Body of pancreas (tissue), 4 donors: ENCODE measurements around the gene HDGFL3. TPM values are rescaled to one million over a fixed set of nuclear protein-coding genes. Genes with fewer than 3 reads are reported as not detected.
"Not testable (repeated sequence)": the region's sequence is repeated elsewhere in the genome, so short reads cannot be mapped to it uniquely, and the experiment has no call there.

Experiments
- ATAC-seq: fragments of 150-250 bp; one replicate; pipeline ENCODE4 v1.9.1; 2016
- DNase-seq, 4 donors: peaks; one replicate each; pipeline ENCODE4 v3.0.0-alpha.2; 2019
- H3K27ac ChIP-seq, 4 donors: fragments of 200-600 bp; sonication (generic); 1 replicate in 3 of 4; 2 replicates in 1 of 4; pipeline versions ENCODE4 v1.5.1 to v1.6.1; 2016 to 2019; ENCODE audit warnings: mild to moderate bottlenecking in 1 of 4, mixed read lengths in 1 of 4, moderate library complexity in 1 of 4
- H3K27me3 ChIP-seq, 2 donors: fragments of 200-600 bp; sonication (generic); one replicate each; pipeline ENCODE4 v1.6.0; 2016; ENCODE audit warnings: mild to moderate bottlenecking in 1 of 2
- H3K36me3 ChIP-seq, 2 donors: fragments of 200-600 bp; sonication (generic); replicated peaks in 1 of 2; 2 replicates each; pipeline ENCODE4 v1.5.1; 2016; ENCODE audit warnings: low read depth in 2 of 2; ENCODE audit not compliant: insufficient read depth in 1 of 2
- H3K4me1 ChIP-seq: fragments of 200-600 bp; sonication (generic); one replicate; pipeline ENCODE4 v1.6.0; 2016
- H3K4me3 ChIP-seq, 2 donors: fragments of 200-600 bp; sonication (generic); 1 replicate in 1 of 2; 2 replicates in 1 of 2; pipeline ENCODE4 v1.5.1; 2016 to 2019
- H3K9me3 ChIP-seq, 3 donors: fragments of 200-600 bp; sonication (generic); 1 replicate in 2 of 3; 2 replicates in 1 of 3; pipeline ENCODE4 v1.5.1; 2016
- CTCF ChIP-seq, 7 experiments: fragments of 450-650 bp in 4 of 7; fragments of 200-600 bp in 3 of 7; sonication (generic) in 3 of 7; IDR thresholded peaks; one replicate each; pipeline ENCODE4 v1.5.1; 2016 to 2019; ENCODE audit warnings: antibody characterized with exemption in 7 of 7
- POLR2A ChIP-seq, 3 donors: fragments of 450-650 bp; IDR thresholded peaks; one replicate each; pipeline ENCODE4 v1.6.1; 2016; ENCODE audit warnings: antibody characterized with exemption in 3 of 3, mild to moderate bottlenecking in 2 of 3
- WGBS, 2 donors: methylation state at CpG; one replicate each; pipeline ENCODE4 v1.1.5; 2017; 5-methylcytosine and 5-hydroxymethylcytosine counted together
- intact Hi-C: fragments of 100-400 bp; cut with DNase I; formaldehyde crosslinking; loops from one replicate; pipeline ENCODE4 v1.15.1; 2023
- total RNA-seq, 2 donors: library from RNA; depleted of rRNA; stranded (reverse); fragments of >200 nt; gene quantifications; one replicate each; pipeline ENCODE4 v1.1.0, GENCODE V29; 2016

Gene HDGFL3
- total RNA-seq, 2 donors from 2014 or later = 10.4 to 22.7 TPM

- intact Hi-C loops = no loop called here
- DNase-seq (no peak), ATAC-seq (no peak)
- 53 to 55% methylated on average over 1 of the region's 1 CpG for WGBS, 2 donors
- Histone ChIP-seq H3K4me3 (no peak overlapping the region), H3K36me3 (no peaks in the 10 kb centered on the region), H3K9me3 (no peaks in the 10 kb centered on the region), H3K27me3 (no peaks in the 10 kb centered on the region), H3K4me1 (no peaks in the 10 kb centered on the region), H3K27ac (no peak overlapping the region)
- TF ChIP-seq CTCF (IDR thresholded peaks at IDR 0.05) (no peak), POLR2A (IDR thresholded peaks at IDR 0.05) (no peak)
These were observed 51.7 kb downstream of the HDGFL3 start for GRCh38 chr15:83155942-83156341.

- Histone ChIP-seq H3K4me1 (no peaks in the 10 kb centered on the region), H3K9me3 (no peaks in the 10 kb centered on the region), H3K36me3 (peaks cover 0 to 1% of the 10 kb centered on the region in 2 donors), H3K4me3 (no peak overlapping the region), H3K27me3 (no peaks in the 10 kb centered on the region), H3K27ac (no peak overlapping the region)
- WGBS, 2 donors = 88 to 95% methylated on average over 1 of the region's 1 CpG
- no peak for ATAC-seq
- no peak for DNase-seq
- TF ChIP-seq POLR2A (IDR thresholded peaks at IDR 0.05) (no peak), CTCF (IDR thresholded peaks at IDR 0.05) (no peak)
- intact Hi-C loops = no loop called here
These were observed 54.3 kb downstream of the HDGFL3 start for GRCh38 chr15:83153288-83153687.

GRCh38 chr15:83144771-83145170 lies 62.9 kb downstream of the HDGFL3 start:
- Histone ChIP-seq H3K4me3 (no peak overlapping the region), H3K36me3 (peaks cover 0 to 1% of the 10 kb centered on the region in 2 donors), H3K27me3 (no peaks in the 10 kb centered on the region), H3K9me3 (no peaks in the 10 kb centered on the region), H3K4me1 (no peaks in the 10 kb centered on the region), H3K27ac (no peak overlapping the region)
- no peak for DNase-seq
- ATAC-seq = no peak
- WGBS, 2 donors = 79 to 85% methylated on average over 3 of the region's 3 CpGs
- TF ChIP-seq POLR2A (IDR thresholded peaks at IDR 0.05) (no peak), CTCF (IDR thresholded peaks at IDR 0.05) (no peak)
- intact Hi-C loops = no loop called here

- DNase-seq, intact Hi-C loops, H3K4me1 ChIP-seq, H3K9me3 ChIP-seq, ATAC-seq, H3K36me3 ChIP-seq, H3K27me3 ChIP-seq, H3K4me3 ChIP-seq, H3K27ac ChIP-seq: not testable (repeated sequence)
- 92 to 97% methylated on average over 3 of the region's 3 CpGs for WGBS, 2 donors
These were observed 65.5 kb downstream of the HDGFL3 start for GRCh38 chr15:83142151-83142550.

- no peak for TF ChIP-seq CTCF (IDR thresholded peaks at IDR 0.05)
- TF ChIP-seq POLR2A (IDR thresholded peaks at IDR 0.05) = no peak
- no peaks in the 10 kb centered on the region for H3K27me3 ChIP-seq
- DNase-seq (no peak), ATAC-seq (no peak)
- no peak overlapping the region for H3K27ac ChIP-seq
- WGBS, 2 donors = 79 to 83% methylated on average over 4 of the region's 4 CpGs
- intact Hi-C loops = no loop called here
- H3K9me3 ChIP-seq = no peaks in the 10 kb centered on the region
- no peak overlapping the region for H3K4me3 ChIP-seq
- no peaks in the 10 kb centered on the region for H3K36me3 ChIP-seq
- no peaks in the 10 kb centered on the region for H3K4me1 ChIP-seq
These were observed 74.6 kb downstream of the HDGFL3 start for GRCh38 chr15:83132861-83133523.
